Neutrophil (primary cell): Measurements from ENCODE around the gene SEC22A.

Experiments used
- H3K27ac ChIP-seq: fragments of 200-600 bp; sonication (generic); 2 replicates; pipeline ENCODE4 v1.5.1; 2016; ENCODE audit warnings: mild to moderate bottlenecking, moderate library complexity
- H3K27me3 ChIP-seq: fragments of 200-600 bp; sonication (generic); 2 replicates; pipeline ENCODE4 v1.6.0; 2016; ENCODE audit warnings: mild to moderate bottlenecking
- H3K36me3 ChIP-seq: fragments of 200-600 bp; sonication (generic); 2 replicates; pipeline ENCODE4 v1.5.1; 2017
- H3K4me1 ChIP-seq, 2 experiments: fragments of 200-600 bp in 1 of 2; sonication (generic) in 1 of 2; 1 replicate in 1 of 2; 2 replicates in 1 of 2; pipeline versions ENCODE4 v1.5.1 to v1.6.1; 2013 to 2016; ENCODE audit warnings: low read depth in 1 of 2, low read length in 1 of 2, mild to moderate bottlenecking in 1 of 2, moderate library complexity in 1 of 2; ENCODE audit not compliant: control insufficient read depth in 1 of 2, insufficient read depth in 1 of 2
- H3K4me3 ChIP-seq, 2 experiments: fragments of 200-600 bp in 1 of 2; sonication (generic) in 1 of 2; 1 replicate in 1 of 2; 2 replicates in 1 of 2; pipeline ENCODE4 v1.5.1; 2013 to 2016; ENCODE audit warnings: low read depth in 1 of 2, low read length in 1 of 2, mild to moderate bottlenecking in 1 of 2, moderate library complexity in 1 of 2
- H3K9me3 ChIP-seq: fragments of 200-600 bp; sonication (generic); 2 replicates; pipeline ENCODE4 v1.5.1; 2016
- TF ChIP-seq, protein P1 (sequence below): fragments of 200-600 bp; sonication (generic); IDR thresholded peaks from 2 replicates; pipeline ENCODE4 v1.5.1; 2016; ENCODE audit warnings: antibody characterized with exemption

SEC22A gene

GRCh38 chr3:123155471-123156011 is 46.2 kb upstream of the SEC22A start:
- Histone ChIP-seq H3K27ac (no peak overlapping the region), H3K9me3 (no peaks in the 10 kb centered on the region), H3K4me1 (peaks cover 0 to 5% of the 10 kb centered on the region in 2 experiments), H3K4me3 (no peak overlapping the region), H3K27me3 (no peaks in the 10 kb centered on the region), H3K36me3 (no peaks in the 10 kb centered on the region)
- TF ChIP-seq, protein P1, sequence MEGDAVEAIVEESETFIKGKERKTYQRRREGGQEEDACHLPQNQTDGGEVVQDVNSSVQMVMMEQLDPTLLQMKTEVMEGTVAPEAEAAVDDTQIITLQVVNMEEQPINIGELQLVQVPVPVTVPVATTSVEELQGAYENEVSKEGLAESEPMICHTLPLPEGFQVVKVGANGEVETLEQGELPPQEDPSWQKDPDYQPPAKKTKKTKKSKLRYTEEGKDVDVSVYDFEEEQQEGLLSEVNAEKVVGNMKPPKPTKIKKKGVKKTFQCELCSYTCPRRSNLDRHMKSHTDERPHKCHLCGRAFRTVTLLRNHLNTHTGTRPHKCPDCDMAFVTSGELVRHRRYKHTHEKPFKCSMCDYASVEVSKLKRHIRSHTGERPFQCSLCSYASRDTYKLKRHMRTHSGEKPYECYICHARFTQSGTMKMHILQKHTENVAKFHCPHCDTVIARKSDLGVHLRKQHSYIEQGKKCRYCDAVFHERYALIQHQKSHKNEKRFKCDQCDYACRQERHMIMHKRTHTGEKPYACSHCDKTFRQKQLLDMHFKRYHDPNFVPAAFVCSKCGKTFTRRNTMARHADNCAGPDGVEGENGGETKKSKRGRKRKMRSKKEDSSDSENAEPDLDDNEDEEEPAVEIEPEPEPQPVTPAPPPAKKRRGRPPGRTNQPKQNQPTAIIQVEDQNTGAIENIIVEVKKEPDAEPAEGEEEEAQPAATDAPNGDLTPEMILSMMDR, result no peak

DNA sequence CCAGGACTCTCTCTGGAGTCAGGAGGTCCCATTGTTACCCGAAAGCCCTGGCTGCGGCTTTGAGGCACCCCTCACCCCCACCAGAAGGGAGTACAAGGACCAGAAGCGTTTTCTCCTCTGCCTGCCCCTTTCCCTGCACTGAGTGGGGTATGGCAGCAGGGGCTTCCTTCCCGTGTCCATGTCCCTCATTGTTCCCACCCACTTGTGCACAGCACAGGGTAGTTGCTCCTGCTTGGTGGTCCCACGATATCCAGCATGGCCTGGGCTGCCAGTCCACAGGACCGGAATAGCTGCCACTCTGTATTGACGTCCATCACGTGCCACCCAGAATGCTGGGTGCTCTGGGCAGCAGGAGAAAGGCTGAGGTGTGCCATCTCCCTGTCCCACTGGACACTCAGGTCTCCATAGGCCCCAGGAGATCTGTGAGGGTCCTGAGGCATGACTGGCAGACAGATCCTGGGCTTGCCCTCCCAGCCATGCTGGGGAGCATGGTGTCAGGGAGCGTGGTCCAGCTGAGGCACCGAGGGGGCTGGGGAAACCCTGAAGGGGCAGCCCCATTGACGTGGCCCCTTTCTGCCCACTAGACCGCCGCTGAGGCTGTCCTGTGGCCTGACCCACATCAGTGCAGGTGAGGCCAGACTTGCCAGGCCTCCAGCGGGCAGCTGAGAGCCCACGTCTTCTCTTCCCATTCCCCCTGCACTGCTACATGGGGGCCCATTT is 45.3 kb upstream of the SEC22A start:
- Histone ChIP-seq H3K4me3 (no peak overlapping the region), H3K27ac (no peak overlapping the region), H3K4me1 (peaks cover 0 to 5% of the 10 kb centered on the region in 2 experiments), H3K36me3 (no peaks in the 10 kb centered on the region), H3K27me3 (no peaks in the 10 kb centered on the region), H3K9me3 (no peaks in the 10 kb centered on the region)
- TF ChIP-seq, protein P1, result no peak

DNA sequence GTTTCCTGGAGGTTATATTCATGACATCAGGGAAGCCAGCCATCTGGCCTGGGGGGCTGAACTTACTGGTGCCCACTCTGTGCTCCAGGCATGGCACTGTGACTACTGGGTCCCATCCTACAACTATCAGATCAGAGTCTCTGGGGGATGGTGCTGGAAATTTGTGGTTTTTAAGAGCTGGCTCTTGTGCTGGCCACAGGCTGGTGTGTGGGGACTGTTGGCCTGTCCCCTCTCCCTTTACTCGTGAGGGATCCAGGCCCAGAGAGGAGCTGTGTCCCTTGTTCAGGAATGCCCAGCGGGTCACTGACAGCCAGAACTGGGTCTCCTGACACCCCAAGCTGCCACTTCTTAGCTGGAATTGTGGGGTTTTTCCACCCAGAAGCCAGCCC is 44.5 kb upstream of the SEC22A start:
- Histone ChIP-seq H3K9me3 (no peaks in the 10 kb centered on the region), H3K4me3 (no peak overlapping the region), H3K27ac (no peak overlapping the region), H3K27me3 (no peaks in the 10 kb centered on the region), H3K4me1 (peaks cover 0 to 5% of the 10 kb centered on the region in 2 experiments), H3K36me3 (no peaks in the 10 kb centered on the region)
- TF ChIP-seq, protein P1, result no peak

GRCh38 chr3:123157598-123158287 is 44.0 kb upstream of the SEC22A start:
- no peak overlapping the region for H3K4me3 ChIP-seq
- no peaks in the 10 kb centered on the region for H3K9me3 ChIP-seq
- H3K27me3 ChIP-seq, result no peaks in the 10 kb centered on the region
- no peaks in the 10 kb centered on the region for H3K36me3 ChIP-seq
- TF ChIP-seq, protein P1, result no peak
- no peak overlapping the region for H3K27ac ChIP-seq
- peaks cover 0 to 5% of the 10 kb centered on the region in 2 experiments for H3K4me1 ChIP-seq

- Histone ChIP-seq H3K4me3 (no peak overlapping the region), H3K27me3 (no peaks in the 10 kb centered on the region), H3K36me3 (no peaks in the 10 kb centered on the region), H3K27ac (no peak overlapping the region), H3K9me3 (no peaks in the 10 kb centered on the region), H3K4me1 (peaks cover 0 to 5% of the 10 kb centered on the region in 2 experiments)
- TF ChIP-seq, protein P1, result no peak
These were observed 43.4 kb upstream of the SEC22A start for GRCh38 chr3:123158330-123158729.
